Neural cell (in vitro differentiated cells): ENCODE measurements around the gene OSGEPL1. TPM values are rescaled to one million over a fixed set of nuclear protein-coding genes. Genes with fewer than 3 reads are reported as not detected.
A peak's percentile ranks its signal among the peaks of the same experiment; 100 is the strongest.
"Not testable (repeated sequence)": the region's sequence is repeated elsewhere in the genome, so short reads cannot be mapped to it uniquely, and the experiment has no call there.

ENCODE experiments used
- H2AFZ ChIP-seq: fragments of 200-600, 300-800 bp; sonication (generic), shearing (Covaris generic); 2 replicates; pipeline ENCODE4 v1.6.0; 2014; ENCODE audit warnings: low read depth, mild to moderate bottlenecking, antibody characterized with exemption, low read length, moderate library complexity
- H3F3A ChIP-seq: fragments of 200-600 bp; shearing (Covaris generic); 2 replicates; pipeline ENCODE4 v1.6.1; 2016; ENCODE audit warnings: mild to moderate bottlenecking, moderate library complexity, mixed read lengths, antibody characterized with exemption, low read length; ENCODE audit not compliant: insufficient read depth, poor library complexity, severe bottlenecking
- H3K27ac ChIP-seq: fragments of 200-600, 300-800 bp; sonication (generic), shearing (Covaris generic); 2 replicates; pipeline ENCODE4 v1.5.1; 2014; ENCODE audit warnings: mild to moderate bottlenecking, low read length, moderate library complexity
- H3K27me3 ChIP-seq: fragments of 300-800, 200-600 bp; sonication (generic), shearing (Covaris generic); 2 replicates; pipeline ENCODE4 v1.6.0; 2014; ENCODE audit warnings: mild to moderate bottlenecking, low read depth, low read length, moderate library complexity; ENCODE audit not compliant: insufficient read depth
- H3K36me3 ChIP-seq: fragments of 300-800, 200-600 bp; sonication (generic), shearing (Covaris generic); 2 replicates; pipeline ENCODE4 v1.5.1; 2014; ENCODE audit warnings: mild to moderate bottlenecking, antibody characterized with exemption, low read length, moderate library complexity; ENCODE audit not compliant: insufficient read depth
- H3K4me2 ChIP-seq: fragments of 300-800, 200-600 bp; sonication (generic), shearing (Covaris generic); 2 replicates; pipeline ENCODE4 v1.6.0; 2014; ENCODE audit warnings: mild to moderate bottlenecking, low read length
- H3K4me3 ChIP-seq: fragments of 300-800, 200-600 bp; sonication (generic), shearing (Covaris generic); 2 replicates; pipeline ENCODE4 v1.5.1; 2014; ENCODE audit warnings: mild to moderate bottlenecking, low read length, moderate library complexity
- H3K79me2 ChIP-seq: fragments of 200-600 bp; shearing (Covaris generic); replicated peaks from 2 replicates; pipeline ENCODE4 v1.6.0; 2014; ENCODE audit warnings: mild to moderate bottlenecking, low read length, moderate library complexity; ENCODE audit not compliant: insufficient read depth
- H3K9ac ChIP-seq: fragments of 300-800, 200-600 bp; sonication (generic), shearing (Covaris generic); 2 replicates; pipeline ENCODE4 v1.6.1; 2016; ENCODE audit warnings: mild to moderate bottlenecking, low read length, mixed read lengths
- H3K9me2 ChIP-seq: fragments of 200-600 bp; shearing (Covaris generic); 2 replicates; pipeline ENCODE4 v1.6.1; 2016; ENCODE audit warnings: mild to moderate bottlenecking, low read length, mixed read lengths; ENCODE audit not compliant: insufficient read depth
- H3K9me3 ChIP-seq: fragments of 200-600, 300-800 bp; sonication (generic), shearing (Covaris generic); 2 replicates; pipeline ENCODE4 v1.6.1; 2016; ENCODE audit warnings: mild to moderate bottlenecking, mixed run types, low read length, moderate library complexity, mixed read lengths
- H4K20me1 ChIP-seq: fragments of 200-600 bp; shearing (Covaris generic); 2 replicates; pipeline ENCODE4 v1.6.1; 2016; ENCODE audit warnings: mild to moderate bottlenecking, mixed run types; ENCODE audit not compliant: insufficient read depth
- EP300 ChIP-seq: fragments of 450-650 bp; conservative IDR thresholded peaks from 2 replicates; pipeline ENCODE4 v1.6.1; 2014; ENCODE audit warnings: antibody characterized with exemption, mild to moderate bottlenecking, moderate library complexity; ENCODE audit not compliant: poor library complexity, severe bottlenecking
- EZH2 ChIP-seq: fragments of 200-600, 300-800 bp; shearing (Covaris generic), sonication (generic); IDR thresholded peaks from 2 replicates; pipeline ENCODE4 v1.6.1; 2014; ENCODE audit warnings: antibody characterized with exemption, low read length, borderline replicate concordance, mild to moderate bottlenecking; ENCODE audit not compliant: insufficient read depth, poor library complexity, severe bottlenecking
- MXI1 ChIP-seq: fragments of 450-650 bp; conservative IDR thresholded peaks from 2 replicates; pipeline ENCODE4 v1.6.1; 2014; ENCODE audit warnings: antibody characterized with exemption, mild to moderate bottlenecking; ENCODE audit not compliant: poor library complexity, severe bottlenecking
- POLR2AphosphoS5 ChIP-seq: IDR thresholded peaks from 2 replicates; pipeline ENCODE4 v1.6.1; 2012
- RAD21 ChIP-seq: fragments of 450-650 bp; conservative IDR thresholded peaks from 2 replicates; pipeline ENCODE4 v1.6.1; 2014; ENCODE audit warnings: antibody characterized with exemption, mild to moderate bottlenecking, moderate library complexity
- REST ChIP-seq: IDR thresholded peaks from 2 replicates; pipeline ENCODE4 v1.6.1; 2012; ENCODE audit warnings: borderline replicate concordance
- SMC3 ChIP-seq: fragments of 450-650 bp; conservative IDR thresholded peaks from 2 replicates; pipeline ENCODE4 v1.6.1; 2014; ENCODE audit warnings: antibody characterized with exemption, mild to moderate bottlenecking, moderate library complexity; ENCODE audit not compliant: poor library complexity
- TAF1 ChIP-seq: IDR thresholded peaks from 2 replicates; pipeline ENCODE4 v1.6.1; 2012; ENCODE audit warnings: low read depth
- polyA plus RNA-seq: library from polyadenylated mRNA; depleted of rRNA; stranded (reverse); fragments of >200 nt; gene quantifications from 2 replicates; pipeline ENCODE4 v1.2.3, GENCODE V29; 2014
- TF ChIP-seq, protein P1 (sequence below): fragments of 450-650 bp; IDR thresholded peaks from 2 replicates; pipeline ENCODE4 v1.5.1; 2014; ENCODE audit warnings: antibody characterized with exemption, mild to moderate bottlenecking, moderate library complexity; ENCODE audit not compliant: poor library complexity, severe bottlenecking

The OSGEPL1 gene
- polyA plus RNA-seq, 1 donor from 2014 or later, result 23.6 TPM

DNA sequence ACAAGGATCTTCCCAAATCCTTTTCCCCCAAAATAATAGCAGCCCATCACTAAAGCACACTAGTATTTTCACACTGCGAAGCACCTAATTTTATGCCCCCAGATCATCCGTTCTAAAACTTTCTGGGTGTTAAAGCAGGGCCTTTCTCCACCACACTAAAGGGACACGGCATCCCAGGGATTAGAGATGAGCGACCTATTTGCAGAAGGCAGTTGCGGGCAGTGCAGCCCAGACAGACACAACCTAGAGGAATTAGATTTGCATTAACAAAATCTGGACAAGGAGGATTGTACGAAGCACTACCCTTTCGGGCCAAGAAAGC lies 402 bp downstream of the OSGEPL1 start:
- peaks cover 4% of the 10 kb centered on the region for H3F3A ChIP-seq
- H3K9ac ChIP-seq, result peak overlapping the region; percentile 95
- peaks cover 5% of the 10 kb centered on the region for H3K79me2 ChIP-seq
- H3K9me2 ChIP-seq, result no peaks in the 10 kb centered on the region
- no peaks in the 10 kb centered on the region for H4K20me1 ChIP-seq
- H3K27ac ChIP-seq, result peak overlapping the region; percentile 90
- no peak for TF ChIP-seq MXI1
- TF ChIP-seq RAD21, result no peak
- no peak for TF ChIP-seq EZH2
- TF ChIP-seq REST, result no peak
- TF ChIP-seq POLR2AphosphoS5, result no peak
- TF ChIP-seq, protein P1, sequence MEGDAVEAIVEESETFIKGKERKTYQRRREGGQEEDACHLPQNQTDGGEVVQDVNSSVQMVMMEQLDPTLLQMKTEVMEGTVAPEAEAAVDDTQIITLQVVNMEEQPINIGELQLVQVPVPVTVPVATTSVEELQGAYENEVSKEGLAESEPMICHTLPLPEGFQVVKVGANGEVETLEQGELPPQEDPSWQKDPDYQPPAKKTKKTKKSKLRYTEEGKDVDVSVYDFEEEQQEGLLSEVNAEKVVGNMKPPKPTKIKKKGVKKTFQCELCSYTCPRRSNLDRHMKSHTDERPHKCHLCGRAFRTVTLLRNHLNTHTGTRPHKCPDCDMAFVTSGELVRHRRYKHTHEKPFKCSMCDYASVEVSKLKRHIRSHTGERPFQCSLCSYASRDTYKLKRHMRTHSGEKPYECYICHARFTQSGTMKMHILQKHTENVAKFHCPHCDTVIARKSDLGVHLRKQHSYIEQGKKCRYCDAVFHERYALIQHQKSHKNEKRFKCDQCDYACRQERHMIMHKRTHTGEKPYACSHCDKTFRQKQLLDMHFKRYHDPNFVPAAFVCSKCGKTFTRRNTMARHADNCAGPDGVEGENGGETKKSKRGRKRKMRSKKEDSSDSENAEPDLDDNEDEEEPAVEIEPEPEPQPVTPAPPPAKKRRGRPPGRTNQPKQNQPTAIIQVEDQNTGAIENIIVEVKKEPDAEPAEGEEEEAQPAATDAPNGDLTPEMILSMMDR, result no peak
- no peak for TF ChIP-seq EP300
- no peak for TF ChIP-seq SMC3
- TF ChIP-seq TAF1, result no peak
- H3K4me3 ChIP-seq, result peak overlapping the region; percentile 84
- H3K36me3 ChIP-seq, result peaks cover 5% of the 10 kb centered on the region
- peak overlapping the region; percentile 90 for H3K4me2 ChIP-seq
- H2AFZ ChIP-seq, result peak overlapping the region; percentile 96
- H3K27me3 ChIP-seq, result no peaks in the 10 kb centered on the region
- no peaks in the 10 kb centered on the region for H3K9me3 ChIP-seq

DNA sequence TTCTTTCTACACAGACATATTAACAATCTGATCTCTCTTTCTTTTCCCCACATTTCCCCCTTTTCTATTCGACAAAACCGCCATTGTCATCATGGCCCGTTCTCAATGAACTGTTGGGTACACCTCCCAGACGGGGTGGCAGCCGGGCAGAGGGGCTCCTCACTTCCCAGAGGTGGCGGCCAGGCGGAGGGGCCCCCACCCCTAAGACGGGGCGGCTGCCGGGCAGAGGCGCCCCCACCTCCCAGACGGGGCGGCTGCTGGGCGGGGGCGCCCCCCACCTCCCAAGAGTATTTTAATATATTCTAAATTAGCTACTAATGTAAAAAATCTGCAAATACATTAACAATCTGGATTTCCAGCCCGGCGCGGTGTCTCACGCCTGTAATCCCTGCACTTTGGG lies 2.4 kb downstream of the OSGEPL1 start:
- not testable (repeated sequence) for H2AFZ ChIP-seq, H3F3A ChIP-seq, H3K36me3 ChIP-seq, H3K9ac ChIP-seq, H3K27me3 ChIP-seq, H3K79me2 ChIP-seq, H3K27ac ChIP-seq, H3K4me2 ChIP-seq, H3K9me3 ChIP-seq, H3K9me2 ChIP-seq, H3K4me3 ChIP-seq, H4K20me1 ChIP-seq

- no peak overlapping the region for H2AFZ ChIP-seq
- H3K27ac ChIP-seq, result no peak overlapping the region
- H3F3A ChIP-seq, result no peaks in the 10 kb centered on the region
- H4K20me1 ChIP-seq, result no peaks in the 10 kb centered on the region
- no peaks in the 10 kb centered on the region for H3K9me3 ChIP-seq
- TF ChIP-seq EZH2 (no peak), POLR2AphosphoS5 (no peak), SMC3 (no peak), EP300 (no peak), TAF1 (no peak), MXI1 (no peak), RAD21 (no peak), REST (no peak)
- TF ChIP-seq, protein P1, result no peak
- H3K27me3 ChIP-seq, result no peaks in the 10 kb centered on the region
- H3K4me3 ChIP-seq, result no peak overlapping the region
- H3K36me3 ChIP-seq, result no peaks in the 10 kb centered on the region
- H3K9me2 ChIP-seq, result no peaks in the 10 kb centered on the region
- H3K79me2 ChIP-seq, result no peaks in the 10 kb centered on the region
- no peak overlapping the region for H3K9ac ChIP-seq
- H3K4me2 ChIP-seq, result no peak overlapping the region
These were observed 6.2 kb downstream of the OSGEPL1 start for GRCh38 chr2:189756311-189756952.
